ENCODE measurements around the gene TOP3A. TPM values are rescaled to one million over a fixed set of nuclear protein-coding genes. Genes with fewer than 3 reads are reported as not detected.
A peak's percentile ranks its signal among the peaks of the same experiment; 100 is the strongest.

The TOP3A gene
- total RNA-seq, 2 experiments from 2014 or later = 61.8 to 65.7 TPM

GRCh38 chr17:18262111-18262510 lies 52.7 kb downstream of the TOP3A start:
- Mint-ChIP-seq H3K27ac (peak overlapping the region; percentile 86), H3K4me1 (ENCODE audit: low read depth) (peaks cover 31% of the 10 kb centered on the region), H3K4me3 (peak overlapping the region; percentile 79), H3K36me3 (ENCODE audit: low read depth) (no peaks in the 10 kb centered on the region), H3K9me3 (no peaks in the 10 kb centered on the region), H3K27me3 (no peaks in the 10 kb centered on the region)
- ATAC-seq = no peak
- intact Hi-C loops (cut with micrococcal nuclease) = no loop called here
- CTCF ChIA-PET = interaction anchor here (1.1 to 1.2 kb wide), 2 partner anchors 13 to 44 kb away, joined by 3 read pairs; no protein-coding TSS in a partner anchor
- POLR2A ChIA-PET = interaction anchor here (1.4 to 2.2 kb wide), 3 partner anchors 11 to 36 kb away, joined by 4 to 13 read pairs (median 4); partner anchors contain the start of gene LLGL1
- peak; percentile 20 for DNase-seq
- no peak for TF ChIP-seq CTCF (IDR thresholded peaks at IDR 0.05)

GRCh38 chr17:18261659-18262058 lies 53.1 kb downstream of the TOP3A start:
- ChIA-PET CTCF (interaction anchor here (0.8 to 1.2 kb wide), 3 partner anchors 13 to 44 kb away, joined by 3 to 4 read pairs (median 3); no protein-coding TSS in a partner anchor), POLR2A (interaction anchor here (1.0 to 2.2 kb wide), 4 partner anchors 10 to 83 kb away, joined by 3 to 13 read pairs (median 4); partner anchors contain the start of gene LLGL1)
- intact Hi-C loops (cut with micrococcal nuclease) = no loop called here
- Mint-ChIP-seq H3K9me3 (no peaks in the 10 kb centered on the region), H3K4me3 (peak overlapping the region; percentile 79), H3K27ac (peak overlapping the region; percentile 86), H3K36me3 (ENCODE audit: low read depth) (no peaks in the 10 kb centered on the region), H3K27me3 (no peaks in the 10 kb centered on the region), H3K4me1 (ENCODE audit: low read depth) (peaks cover 34% of the 10 kb centered on the region)
- no peak for ATAC-seq
- no peak for TF ChIP-seq CTCF (IDR thresholded peaks at IDR 0.05)
- DNase-seq = no peak

- CTCF ChIA-PET = interaction anchor here (0.8 kb wide), 1 partner anchor 13 kb away, joined by 4 read pairs; no protein-coding TSS in a partner anchor
- peak overlapping the region; percentile 79 for H3K4me3 Mint-ChIP-seq
- H3K4me1 Mint-ChIP-seq (ENCODE audit: low read depth) = peaks cover 35% of the 10 kb centered on the region
- H3K27me3 Mint-ChIP-seq = no peaks in the 10 kb centered on the region
- ATAC-seq (peak; percentile 19), DNase-seq (peak; percentile 78)
- peak overlapping the region; percentile 86 for H3K27ac Mint-ChIP-seq
- TF ChIP-seq CTCF (IDR thresholded peaks at IDR 0.05) = no peak
- H3K36me3 Mint-ChIP-seq (ENCODE audit: low read depth) = peaks cover under 1% of the 10 kb centered on the region
- H3K9me3 Mint-ChIP-seq = no peaks in the 10 kb centered on the region
- intact Hi-C loops (cut with micrococcal nuclease) = no loop called here
- POLR2A ChIA-PET = interaction anchor here (0.6 to 2.2 kb wide), 8 partner anchors 10 to 83 kb away, joined by 3 to 13 read pairs (median 4); partner anchors contain the start of gene LLGL1
Observed at GRCh38 chr17:18261146-18261515, 53.7 kb downstream of the TOP3A start.

- TF ChIP-seq CTCF (IDR thresholded peaks at IDR 0.05) = no peak
- POLR2A ChIA-PET = interaction anchor here (0.6 to 2.2 kb wide), 8 partner anchors 9 to 84 kb away, joined by 3 to 13 read pairs (median 3); no protein-coding TSS in a partner anchor
- ATAC-seq (peak; percentile 90), DNase-seq (peak; percentile 97)
- CTCF ChIA-PET = interaction anchor here (0.8 to 1.6 kb wide), 2 partner anchors 10 to 12 kb away, joined by 4 to 5 read pairs; no protein-coding TSS in a partner anchor
- peaks cover 38% of the 10 kb centered on the region for H3K4me1 Mint-ChIP-seq (ENCODE audit: low read depth)
- H3K4me3 Mint-ChIP-seq = peak within 1 kb of the TSS; percentile 79
- H3K36me3 Mint-ChIP-seq (ENCODE audit: low read depth) = peaks cover 3% of the 10 kb centered on the region
- no peaks in the 10 kb centered on the region for H3K27me3 Mint-ChIP-seq
- intact Hi-C loops (cut with micrococcal nuclease) = no loop called here
- H3K9me3 Mint-ChIP-seq = no peaks in the 10 kb centered on the region
- H3K27ac Mint-ChIP-seq = peak within 1 kb of the TSS; percentile 86
Observed at GRCh38 chr17:18260332-18261145, 54.3 kb downstream of the TOP3A start, which contains the start of gene MIEF2. MIEF2 (plus strand) TSS chr17:18260662; CDS start chr17:18262721, 2,059 bp downstream.

Data from activated CD8-positive, alpha-beta T cell treated with anti-CD3 and anti-CD28 coated beads for 36 hours (primary cell).